ENCODE measurements around the gene CYP27B1.

Gene CYP27B1

DNA sequence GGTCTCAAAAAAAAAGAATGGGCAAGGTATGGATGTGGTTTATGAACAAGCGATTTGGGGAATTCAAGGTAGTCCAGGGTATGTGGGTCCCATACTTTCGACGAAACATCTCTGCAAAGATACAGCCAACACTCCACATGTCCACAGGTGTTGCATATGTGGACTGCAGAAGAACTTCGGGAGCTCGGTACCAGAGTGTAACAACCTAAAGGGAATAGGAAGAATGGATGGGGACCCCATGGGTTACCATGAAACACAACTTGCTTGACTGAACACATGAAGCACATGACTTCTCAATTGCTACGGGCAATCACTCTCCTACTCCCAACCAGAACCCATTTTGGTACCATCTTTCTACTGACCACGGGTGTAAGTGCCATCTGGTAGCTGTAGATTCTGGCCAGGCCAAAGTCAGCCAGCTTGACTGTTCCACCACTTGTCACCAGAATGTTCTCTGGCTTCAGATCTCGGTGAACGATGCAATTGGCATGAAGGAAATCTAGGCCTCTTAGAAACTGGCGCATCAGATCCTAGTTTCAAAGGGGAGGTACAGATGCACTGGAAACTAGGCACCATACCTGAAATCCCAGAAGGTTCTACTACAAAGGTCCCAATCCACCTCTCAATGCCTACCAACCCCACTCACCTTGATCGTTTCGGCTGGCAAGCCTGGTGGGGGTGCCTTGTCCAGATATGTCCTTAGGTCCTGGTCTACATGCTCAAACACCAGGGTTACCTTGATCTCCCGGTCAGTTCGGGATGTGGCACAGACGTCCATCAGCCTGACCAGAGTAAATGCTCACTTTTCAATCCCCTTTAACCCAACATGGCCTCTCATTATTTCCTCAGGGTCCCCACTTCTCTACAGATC lies 16.1 kb downstream of the CYP27B1 start:
- DNase-seq, result no peak

GRCh38 chr12:57749061-57749460 lies 17.8 kb downstream of the CYP27B1 start:
- DNase-seq, result no peak

- no peak for DNase-seq
Observed at GRCh38 chr12:57746025-57746424, 20.9 kb downstream of the CYP27B1 start.

DNA sequence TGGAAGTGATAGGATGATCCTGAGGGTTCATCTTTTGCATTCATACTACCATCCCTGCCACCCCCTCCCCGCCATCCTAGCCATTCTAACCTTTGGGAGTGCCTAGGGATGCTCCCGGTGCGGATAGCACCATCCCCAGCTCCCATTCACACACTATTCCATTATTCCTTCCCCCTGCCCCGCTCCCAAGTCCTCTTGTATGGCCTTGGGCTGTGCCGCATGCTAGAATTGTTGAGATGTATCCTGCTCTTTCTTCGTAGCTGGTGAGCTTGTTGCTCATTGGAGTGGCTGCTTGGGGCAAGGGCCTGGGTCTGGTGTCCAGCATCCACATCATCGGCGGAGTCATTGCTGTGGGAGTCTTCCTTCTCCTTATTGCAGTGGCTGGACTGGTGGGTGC lies 21.4 kb downstream of the CYP27B1 start:
- DNase-seq, result no peak

- DNase-seq, result peak; percentile 97
Observed at GRCh38 chr12:57744777-57745484, 21.9 kb downstream of the CYP27B1 start, which contains the start of gene TSPAN31. TSPAN31 (plus strand) TSS chr12:57745039; CDS start chr12:57745155, 116 bp downstream.

DNA sequence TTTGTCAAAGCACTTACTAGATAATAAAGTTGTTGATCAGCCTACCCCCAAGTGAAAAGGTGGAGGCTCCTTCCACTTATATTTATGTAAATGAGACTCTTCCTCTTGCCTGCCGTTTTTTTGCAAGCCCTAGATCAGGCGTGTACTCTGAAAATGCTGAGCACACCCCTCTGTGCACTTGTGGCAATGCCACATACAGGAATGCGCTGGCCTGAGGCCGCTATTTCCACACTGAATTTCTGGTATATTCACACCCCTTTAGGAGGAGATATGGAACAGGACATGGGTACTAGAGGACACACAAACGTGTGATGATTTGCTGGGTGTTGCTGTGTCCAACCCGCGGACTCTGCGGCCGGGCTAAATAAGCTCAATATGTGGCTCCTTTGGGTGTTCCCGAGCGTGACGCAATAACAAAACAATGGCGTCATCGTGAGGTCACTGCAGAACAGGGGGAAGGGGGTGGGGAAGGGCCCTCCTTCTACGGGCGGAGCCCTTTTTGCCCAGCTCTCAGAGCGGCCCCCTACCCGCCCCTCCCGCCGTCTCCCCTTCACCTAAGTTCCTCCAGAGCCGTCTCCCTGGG lies 22.6 kb downstream of the CYP27B1 start:
- no peak for DNase-seq

- no peak for DNase-seq
Observed at GRCh38 chr12:57743769-57744168, 23.1 kb downstream of the CYP27B1 start.

DNA sequence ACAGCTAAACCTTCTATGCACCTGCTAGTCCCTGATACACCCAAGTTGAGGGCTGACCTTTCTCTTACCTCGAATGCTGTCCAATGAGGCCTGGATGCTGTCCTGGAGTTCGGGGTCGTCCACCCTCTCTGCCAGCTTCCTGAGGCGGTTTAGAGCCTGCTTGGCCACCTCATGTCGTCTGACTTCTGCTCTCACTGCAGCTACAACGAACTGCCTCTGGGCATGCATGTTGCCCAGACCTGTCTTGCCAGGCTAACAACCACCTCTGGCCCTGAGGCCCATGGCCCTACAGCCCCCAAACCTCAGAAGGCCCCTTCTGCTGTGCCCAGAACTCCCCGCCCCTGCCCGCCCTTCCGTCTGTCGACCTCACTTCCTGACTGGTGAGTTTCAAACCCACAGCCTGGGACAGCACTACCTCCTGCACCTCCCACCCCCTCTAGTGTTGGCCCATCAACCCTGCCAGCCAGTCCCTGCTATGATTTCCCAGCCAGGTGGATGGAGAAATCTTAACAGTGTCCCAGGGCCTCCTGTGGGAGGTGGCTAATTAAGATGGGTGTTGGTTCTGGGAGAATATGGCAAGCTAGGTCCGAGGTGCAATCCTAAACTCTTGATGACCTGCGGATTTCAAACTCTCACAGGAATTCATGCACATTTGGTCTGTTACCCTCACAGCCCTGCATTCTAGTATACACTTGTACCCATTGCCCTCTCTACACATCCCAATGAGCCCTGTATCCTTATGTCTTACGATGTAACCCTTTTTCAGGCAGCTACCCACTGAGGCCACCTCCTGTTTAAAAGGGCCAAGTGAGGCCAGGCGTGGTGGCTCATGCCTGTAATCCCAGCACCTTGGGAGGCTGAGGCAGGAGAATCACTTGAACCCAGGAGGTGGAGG lies 24.8 kb downstream of the CYP27B1 start:
- no peak for DNase-seq

DNA sequence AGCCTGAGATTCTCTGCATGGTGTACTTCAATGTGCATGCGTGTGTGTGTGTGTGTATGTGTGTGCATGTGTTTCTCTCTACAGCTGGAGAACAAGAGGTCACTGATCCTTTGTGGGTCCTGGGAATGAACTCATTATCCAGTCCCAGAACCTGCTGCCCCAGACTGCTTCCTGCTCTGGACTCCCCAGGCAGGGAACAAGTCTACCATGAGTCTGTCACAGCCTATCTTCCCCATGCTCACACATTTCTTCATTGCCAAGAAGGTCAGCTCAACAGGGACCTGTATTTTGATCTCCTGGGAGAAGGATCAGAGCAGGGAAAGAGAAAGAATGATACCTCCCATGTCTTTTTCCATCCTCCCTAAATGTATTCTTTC lies 25.5 kb downstream of the CYP27B1 start:
- DNase-seq, result no peak

GRCh38 chr12:57740656-57741412 lies 26.0 kb downstream of the CYP27B1 start:
- no peak for DNase-seq

DNA sequence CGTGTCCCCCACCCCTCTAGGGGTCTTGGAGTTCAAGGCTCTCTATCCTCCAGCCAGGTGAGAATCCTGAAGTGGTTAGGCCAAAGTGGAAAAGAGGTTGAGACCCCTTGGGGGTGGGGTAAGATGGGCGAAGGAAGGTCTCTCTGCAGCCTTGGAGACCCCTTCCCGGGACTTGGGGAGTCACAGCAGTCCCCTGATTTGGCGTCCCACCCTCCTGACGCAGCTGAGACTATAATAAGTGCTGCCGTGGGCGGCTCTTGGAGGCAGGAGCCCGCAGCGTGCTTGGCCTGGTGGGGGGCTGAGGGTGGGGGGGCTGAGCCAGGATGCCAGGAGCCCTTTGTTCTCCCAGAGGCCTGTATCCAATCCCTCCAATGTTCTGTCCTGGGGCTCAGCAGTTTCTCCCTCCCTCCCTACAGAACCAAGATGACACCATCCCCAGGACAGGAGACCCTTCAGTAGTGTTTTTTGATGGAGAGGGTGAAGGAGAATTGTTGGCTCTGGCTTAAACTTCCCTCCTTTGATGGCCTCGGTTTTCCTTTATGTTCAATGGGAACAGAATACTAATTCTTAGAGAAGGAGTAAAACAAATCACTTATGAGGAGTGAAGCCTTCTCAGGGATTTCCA lies 26.9 kb downstream of the CYP27B1 start:
- DNase-seq, result no peak

DNA sequence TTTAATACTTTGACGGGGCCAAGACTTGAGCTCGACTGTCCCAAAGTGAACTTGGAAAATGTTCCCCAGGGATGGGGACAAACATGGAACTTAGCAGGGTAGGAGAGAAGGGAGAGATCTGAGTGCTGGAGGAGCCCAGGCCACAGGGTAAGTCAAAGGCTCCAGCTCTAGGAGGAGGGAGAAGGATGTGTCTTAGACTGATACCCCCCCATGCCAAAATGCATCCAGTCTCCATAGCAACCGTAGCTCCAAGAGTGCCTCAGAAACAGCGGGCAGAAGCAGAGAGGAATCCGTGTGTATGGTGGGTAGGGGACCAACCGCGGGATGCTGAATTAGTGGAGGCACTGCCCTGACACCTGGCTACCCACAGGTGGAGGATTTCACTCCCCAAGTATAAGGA lies 27.5 kb downstream of the CYP27B1 start:
- DNase-seq, result no peak

GRCh38 chr12:57738661-57739237 lies 28.1 kb downstream of the CYP27B1 start, which contains the start of gene AGAP2:
AGAP2 (minus strand) TSS chr12:57738742; CDS start chr12:57738246, 496 bp downstream.
- no peak for DNase-seq

- DNase-seq, result no peak
Observed at GRCh38 chr12:57737467-57738460, 29.1 kb downstream of the CYP27B1 start.

DNA sequence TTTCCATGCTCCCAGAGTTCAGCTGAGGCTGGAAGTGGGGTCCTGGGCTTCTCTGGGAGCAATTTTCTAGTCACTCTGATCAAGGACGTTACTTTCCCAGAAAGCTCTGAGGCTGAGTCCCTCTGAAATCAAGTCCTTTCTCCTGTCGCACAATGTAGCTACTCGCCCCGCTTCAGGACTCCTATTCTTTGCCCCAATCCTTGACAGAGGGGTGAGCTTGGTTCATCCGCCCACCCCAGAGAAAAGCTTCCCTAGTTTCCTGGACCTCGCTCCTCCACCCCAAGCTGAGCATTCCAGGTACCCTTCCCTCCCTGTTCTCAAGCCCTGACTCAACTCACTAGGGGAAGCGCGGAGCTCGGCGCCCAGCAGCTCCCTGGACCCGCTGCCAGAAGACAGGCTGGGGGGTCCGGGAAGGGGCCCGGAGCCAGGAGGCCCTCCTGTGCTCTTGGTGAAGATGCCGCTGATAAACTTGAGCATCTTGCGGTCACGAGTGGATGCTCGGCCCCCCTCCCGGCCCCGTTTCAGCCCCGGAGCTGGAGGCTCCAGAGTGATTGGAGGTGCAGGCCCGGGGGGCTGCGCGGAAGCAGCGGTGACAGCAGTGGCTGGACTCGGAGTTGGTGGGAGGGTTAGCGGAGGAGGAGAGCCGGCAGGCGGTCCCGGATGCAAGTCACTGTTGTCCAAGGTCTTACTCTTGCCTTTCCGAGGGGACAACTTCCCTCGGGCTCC lies 30.0 kb downstream of the CYP27B1 start:
- no peak for DNase-seq

DNA sequence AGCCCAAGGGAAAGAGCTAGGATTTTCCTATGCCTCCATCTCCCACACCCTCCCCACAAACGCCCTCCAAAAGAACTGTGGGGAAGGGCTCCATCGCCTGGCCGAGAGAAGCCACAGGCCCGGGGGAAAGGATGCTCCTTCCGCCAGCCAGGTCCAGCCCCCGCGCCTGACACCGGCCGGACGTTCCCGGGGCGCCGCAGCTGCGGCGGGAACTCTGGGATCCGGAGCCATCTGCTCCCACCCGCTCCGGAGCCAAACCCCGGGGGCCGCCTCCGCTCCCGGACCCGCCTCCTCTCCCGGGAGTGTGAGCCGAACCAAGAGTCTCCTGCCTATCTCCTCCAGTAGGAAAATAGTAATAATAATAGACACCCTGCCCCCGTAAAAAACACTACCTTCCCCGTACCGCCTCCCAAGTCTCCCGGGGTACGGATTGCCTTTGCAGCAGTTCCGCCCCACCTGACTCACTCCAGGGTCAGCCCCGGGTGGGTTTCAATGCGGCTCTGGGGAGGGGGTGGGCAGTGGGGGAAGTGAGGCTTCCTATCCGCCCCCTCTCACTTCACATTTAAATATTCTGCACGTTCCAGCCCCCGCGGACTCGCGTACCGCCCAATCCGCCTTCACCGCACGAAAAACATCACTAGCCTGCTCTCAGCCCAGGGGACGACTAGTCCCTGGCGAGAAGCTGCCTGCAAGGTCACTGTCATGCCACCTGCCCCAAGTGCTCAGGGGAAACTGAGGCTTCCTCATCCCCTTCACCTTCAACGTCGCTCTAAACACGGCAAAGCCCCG lies 30.7 kb downstream of the CYP27B1 start:
- peak; percentile 64 for DNase-seq

- peak; percentile 84 for DNase-seq
Observed at GRCh38 chr12:57735198-57735855, 31.6 kb downstream of the CYP27B1 start.
